K562 (cell line): ENCODE results near the gene RAB13. TPM values are rescaled to one million over a fixed set of nuclear protein-coding genes. Genes with fewer than 3 reads are reported as not detected.
A peak's percentile ranks its signal among the peaks of the same experiment; 100 is the strongest.

Experiments used
- FOXP1 ChIP-seq: sonication (generic); formaldehyde crosslinking; IDR thresholded peaks from 2 replicates; pipeline ENCODE4 v1.8.0; 2022; ENCODE audit warnings: mild to moderate bottlenecking, missing genetic modification reagents
- GATAD2B ChIP-seq: fragments of 450-650 bp; IDR thresholded peaks from 2 replicates; pipeline ENCODE4 v1.6.1; 2017; ENCODE audit warnings: mild to moderate bottlenecking, borderline replicate concordance
- TCFL5 ChIP-seq: fragments of 250-450 bp; sonication (Bioruptor Pico); conservative IDR thresholded peaks from 2 replicates; pipeline ENCODE4 v1.6.1; 2021; ENCODE audit warnings: mild to moderate bottlenecking, moderate library complexity, matching md5 sums
- ZBTB43 ChIP-seq: sonication (generic); formaldehyde crosslinking; IDR thresholded peaks from 2 replicates; pipeline ENCODE4 v1.8.0; 2023; ENCODE audit warnings: mild to moderate bottlenecking, missing genetic modification reagents
- ZNF592 ChIP-seq: fragments of 450-650 bp; IDR thresholded peaks from 2 replicates; pipeline ENCODE4 v1.6.1; 2017; ENCODE audit warnings: antibody characterized with exemption, mild to moderate bottlenecking
- ZNF609 ChIP-seq: sonication (generic); formaldehyde crosslinking; IDR thresholded peaks from 2 replicates; pipeline ENCODE4 v1.8.1; 2023; ENCODE audit warnings: missing genetic modification reagents, mild to moderate bottlenecking, borderline replicate concordance
- polyA plus RNA-seq, 8 experiments: library from polyadenylated mRNA; depleted of rRNA in 4 of 8; stranded (reverse) in 5 of 8; unstranded in 3 of 8; fragments of >200 nt; fragmentation: Nextera tagmentation in 2 of 8; fragmentation: Illumina TruSeq in 1 of 8; extraction: Ambion mirVana in 2 of 8; extraction: Trizol in 1 of 8; gene quantifications; 2 replicates each; pipeline versions ENCODE4 v1.2.1 to v1.2.3, GENCODE V29; 2011 to 2014; ENCODE audit warnings: inconsistent platforms in 1 of 8, missing spikeins in 1 of 8
- total RNA-seq, 7 experiments: library from RNA; depleted of rRNA in 6 of 7; stranded (reverse); fragments of >200 nt in 6 of 7; fragmentation: Illumina TruSeq in 2 of 7; extraction: Trizol in 2 of 7; gene quantifications; 2 replicates each; pipeline versions ENCODE4 v1.2.1 to v1.2.3, GENCODE V29; 2011 to 2021; ENCODE audit warnings: low replicate concordance in 1 of 7
- TF ChIP-seq, protein P1 (sequence below), 2 experiments: fragments of 450-650 bp; conservative IDR thresholded peaks; 2 replicates each; pipeline ENCODE4 v1.6.1; 2017; ENCODE audit warnings: mild to moderate bottlenecking in 2 of 2, moderate library complexity in 2 of 2
- TF ChIP-seq, protein P2 (sequence below): fragments of 450-650 bp; formaldehyde crosslinking; IDR thresholded peaks from 2 replicates; pipeline ENCODE4 v1.4.0; 2020; ENCODE audit warnings: mild to moderate bottlenecking

RAB13 gene
- total and polyA plus RNA-seq, 9 of the 15 experiments (the other 6 are each of a cell fraction or from before 2014, with no cell fraction given), result 22.3 to 100 (median 39.8) TPM

GRCh38 chr1:153977250-153978240, 8.6 kb downstream of the RAB13 start, which contains the start of gene JTB (continued):
- TF ChIP-seq, protein P1, sequence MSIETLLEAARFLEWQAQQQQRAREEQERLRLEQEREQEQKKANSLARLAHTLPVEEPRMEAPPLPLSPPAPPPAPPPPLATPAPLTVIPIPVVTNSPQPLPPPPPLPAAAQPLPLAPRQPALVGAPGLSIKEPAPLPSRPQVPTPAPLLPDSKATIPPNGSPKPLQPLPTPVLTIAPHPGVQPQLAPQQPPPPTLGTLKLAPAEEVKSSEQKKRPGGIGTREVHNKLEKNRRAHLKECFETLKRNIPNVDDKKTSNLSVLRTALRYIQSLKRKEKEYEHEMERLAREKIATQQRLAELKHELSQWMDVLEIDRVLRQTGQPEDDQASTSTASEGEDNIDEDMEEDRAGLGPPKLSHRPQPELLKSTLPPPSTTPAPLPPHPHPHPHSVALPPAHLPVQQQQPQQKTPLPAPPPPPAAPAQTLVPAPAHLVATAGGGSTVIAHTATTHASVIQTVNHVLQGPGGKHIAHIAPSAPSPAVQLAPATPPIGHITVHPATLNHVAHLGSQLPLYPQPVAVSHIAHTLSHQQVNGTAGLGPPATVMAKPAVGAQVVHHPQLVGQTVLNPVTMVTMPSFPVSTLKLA (conservative IDR thresholded peaks at IDR 0.05), result peak; percentile 4 to 67; a peak in 2 of 4 replicates
- TF ChIP-seq, protein P2, sequence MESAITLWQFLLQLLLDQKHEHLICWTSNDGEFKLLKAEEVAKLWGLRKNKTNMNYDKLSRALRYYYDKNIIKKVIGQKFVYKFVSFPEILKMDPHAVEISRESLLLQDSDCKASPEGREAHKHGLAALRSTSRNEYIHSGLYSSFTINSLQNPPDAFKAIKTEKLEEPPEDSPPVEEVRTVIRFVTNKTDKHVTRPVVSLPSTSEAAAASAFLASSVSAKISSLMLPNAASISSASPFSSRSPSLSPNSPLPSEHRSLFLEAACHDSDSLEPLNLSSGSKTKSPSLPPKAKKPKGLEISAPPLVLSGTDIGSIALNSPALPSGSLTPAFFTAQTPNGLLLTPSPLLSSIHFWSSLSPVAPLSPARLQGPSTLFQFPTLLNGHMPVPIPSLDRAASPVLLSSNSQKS, result no peak
- TF ChIP-seq ZNF609 (CRISPR knock-in tag), result peak; percentile 67; the same call in 1 of the 2 replicates
- no peak for TF ChIP-seq ZBTB43 (CRISPR knock-in tag)
- peak; percentile 65; the same call in 1 of the 2 replicates for TF ChIP-seq FOXP1
- no peak for TF ChIP-seq TCFL5 (CRISPR knock-in tag)
- 0 out of 2 replicates have a peak, but pooled peaks have one; percentile 13 for TF ChIP-seq GATAD2B
- 0 out of 2 replicates have a peak, but pooled peaks have one; percentile 18 for TF ChIP-seq ZNF592
